GM12864 (cell line): Measurements from ENCODE around the gene P2RX5.

Source experiments
- DNase-seq: peaks from one replicate; pipeline ENCODE4 v3.0.0-alpha.2; 2011; ENCODE audit warnings: low read depth
- H3K4me3 ChIP-seq: 2 replicates; pipeline ENCODE4 v1.5.1; 2011; ENCODE audit warnings: mild to moderate bottlenecking, low read depth, low read length, control low read depth
- TF ChIP-seq, protein P1 (sequence below): IDR thresholded peaks from 2 replicates; pipeline ENCODE4 v1.5.1; 2011; ENCODE audit warnings: low read depth, mild to moderate bottlenecking, moderate library complexity, low read length, control low read depth, inconsistent platforms; ENCODE audit errors: missing control alignments

The P2RX5 gene

DNA sequence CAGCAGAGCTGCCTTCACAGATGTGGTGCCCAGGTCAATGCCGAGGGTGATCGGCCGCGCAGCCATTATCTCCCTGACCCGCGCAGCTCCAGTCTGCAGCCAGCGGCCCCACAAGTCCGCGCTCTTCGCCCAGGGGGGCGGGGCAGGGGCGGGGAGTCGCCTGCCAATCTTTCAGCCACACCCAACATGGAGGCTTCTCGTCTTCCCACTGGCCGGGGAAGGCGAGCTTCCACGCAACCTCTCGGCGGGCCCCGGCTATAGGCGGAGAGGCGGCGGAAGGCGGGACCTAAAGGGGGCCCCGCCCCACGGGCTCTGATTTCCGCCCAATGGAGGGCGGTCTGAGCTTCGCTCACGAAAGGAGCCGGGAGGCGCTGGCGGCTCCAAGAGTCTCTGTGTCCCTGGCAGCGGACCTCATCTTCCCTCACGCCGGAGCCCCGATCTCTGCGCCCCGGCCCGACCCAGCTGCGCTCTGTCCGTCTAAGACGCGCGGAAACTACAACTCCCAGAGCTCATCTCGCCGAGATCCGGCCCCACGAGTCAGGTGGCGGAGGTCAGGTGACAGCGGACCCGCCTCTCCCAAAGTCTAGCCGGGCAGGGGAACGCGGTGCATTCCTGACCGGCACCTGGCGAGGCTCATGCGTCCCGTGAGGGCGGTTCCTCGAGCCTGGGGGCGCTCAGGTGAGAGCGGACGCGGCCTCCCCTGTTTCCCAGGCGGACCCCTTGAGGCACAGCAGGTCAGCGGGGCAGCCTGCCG lies 59.6 kb downstream of the P2RX5 start, which contains the start of the genes CTNS and SHPK:
Gene CTNS, plus strand, starts transcription at position 607 of the 754 bp plus-strand sequence. CDS start 3,447 bp downstream, outside the sequence.
Gene SHPK, minus strand, starts transcription at position 97 of the 754 bp plus-strand sequence. Its CDS starts 31 bp downstream, at position 66.
- TF ChIP-seq, protein P1, sequence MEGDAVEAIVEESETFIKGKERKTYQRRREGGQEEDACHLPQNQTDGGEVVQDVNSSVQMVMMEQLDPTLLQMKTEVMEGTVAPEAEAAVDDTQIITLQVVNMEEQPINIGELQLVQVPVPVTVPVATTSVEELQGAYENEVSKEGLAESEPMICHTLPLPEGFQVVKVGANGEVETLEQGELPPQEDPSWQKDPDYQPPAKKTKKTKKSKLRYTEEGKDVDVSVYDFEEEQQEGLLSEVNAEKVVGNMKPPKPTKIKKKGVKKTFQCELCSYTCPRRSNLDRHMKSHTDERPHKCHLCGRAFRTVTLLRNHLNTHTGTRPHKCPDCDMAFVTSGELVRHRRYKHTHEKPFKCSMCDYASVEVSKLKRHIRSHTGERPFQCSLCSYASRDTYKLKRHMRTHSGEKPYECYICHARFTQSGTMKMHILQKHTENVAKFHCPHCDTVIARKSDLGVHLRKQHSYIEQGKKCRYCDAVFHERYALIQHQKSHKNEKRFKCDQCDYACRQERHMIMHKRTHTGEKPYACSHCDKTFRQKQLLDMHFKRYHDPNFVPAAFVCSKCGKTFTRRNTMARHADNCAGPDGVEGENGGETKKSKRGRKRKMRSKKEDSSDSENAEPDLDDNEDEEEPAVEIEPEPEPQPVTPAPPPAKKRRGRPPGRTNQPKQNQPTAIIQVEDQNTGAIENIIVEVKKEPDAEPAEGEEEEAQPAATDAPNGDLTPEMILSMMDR = no peak
- peak; percentile 84 for DNase-seq

DNA sequence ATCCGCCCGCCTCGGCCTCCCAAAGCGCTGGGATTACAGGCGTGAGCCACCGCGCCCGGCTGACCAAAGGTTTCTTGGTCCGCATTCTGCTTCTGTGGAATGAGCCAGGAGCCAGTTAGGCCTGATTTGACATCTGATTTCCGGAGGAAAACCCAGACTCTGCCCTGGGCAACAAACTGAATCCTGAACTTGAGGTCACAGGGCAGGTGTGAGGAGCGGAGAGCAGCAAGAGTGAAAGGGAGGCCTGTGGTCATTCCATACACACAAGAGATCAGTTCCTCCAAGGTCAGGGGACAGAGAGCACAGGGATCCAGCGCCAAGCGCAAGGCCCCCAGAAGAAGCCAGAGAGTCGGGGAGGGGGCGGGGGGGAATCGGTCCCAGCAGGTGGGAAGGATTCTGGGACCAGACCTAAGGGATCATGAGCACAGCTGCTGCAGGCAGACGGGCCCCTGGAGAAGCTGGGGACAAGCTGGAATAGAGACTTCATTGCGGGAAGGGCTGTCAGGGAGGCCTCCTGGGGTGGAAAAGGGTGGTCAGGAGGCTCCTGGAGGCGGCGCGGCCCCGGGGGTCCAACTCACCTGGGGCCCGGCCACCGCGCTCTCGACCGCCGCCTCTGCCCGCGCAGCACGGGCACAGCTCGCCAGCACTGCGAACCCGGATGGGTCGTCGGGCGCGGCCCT lies 60.3 kb downstream of the P2RX5 start:
- H3K4me3 ChIP-seq = peak overlapping the region; percentile 99
- no peak for DNase-seq
- TF ChIP-seq, protein P1 = peak; percentile 4

More for the DNA sequence above, 59.6 kb downstream of the P2RX5 start, which contains the start of the genes CTNS and SHPK:
- peak within 1 kb of the TSS; percentile 99 for H3K4me3 ChIP-seq

DNA sequence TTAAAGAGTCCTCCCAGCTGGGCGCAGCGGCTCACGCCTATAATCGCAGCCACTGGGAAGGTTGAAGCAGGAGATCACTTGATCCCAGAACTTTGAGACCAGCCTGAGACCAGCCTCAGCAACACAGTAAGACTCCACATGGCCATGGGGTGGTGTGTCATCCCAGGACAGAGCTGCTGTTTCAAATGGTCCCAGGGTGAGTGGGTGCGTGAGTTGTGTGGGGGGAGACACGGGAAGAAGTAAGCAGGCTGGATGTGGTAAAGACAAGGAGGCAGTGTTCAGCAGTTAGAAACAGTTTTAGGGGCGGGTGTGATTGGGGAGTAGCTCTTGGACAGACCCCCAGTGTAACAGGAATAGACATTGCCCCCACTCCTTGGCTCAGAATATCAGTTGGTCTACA lies 63.7 kb downstream of the P2RX5 start:
- DNase-seq = no peak
- TF ChIP-seq, protein P1 = no peak
- no peak overlapping the region for H3K4me3 ChIP-seq

DNA sequence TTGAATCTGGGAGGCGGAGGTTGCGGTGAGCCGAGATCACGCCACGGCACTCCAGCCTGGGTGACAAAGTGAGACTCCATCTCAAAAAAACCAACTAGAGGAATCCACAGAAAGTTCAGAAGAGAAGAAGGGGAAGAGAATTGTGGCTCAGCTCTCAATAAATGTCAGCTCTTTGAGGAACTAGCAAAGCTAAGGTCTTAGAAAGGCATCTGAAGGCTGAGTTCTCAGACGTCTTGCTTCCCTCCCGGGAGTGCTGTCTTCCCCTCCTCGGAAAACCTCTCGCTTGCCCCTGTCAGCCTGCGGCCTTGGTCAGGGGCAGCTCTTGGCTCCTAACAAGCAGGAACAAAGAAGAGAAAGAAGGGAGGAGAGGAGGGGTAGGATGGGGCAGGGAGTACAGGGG lies 65.2 kb downstream of the P2RX5 start:
- TF ChIP-seq, protein P1 = no peak
- no peak overlapping the region for H3K4me3 ChIP-seq
- no peak for DNase-seq

DNA sequence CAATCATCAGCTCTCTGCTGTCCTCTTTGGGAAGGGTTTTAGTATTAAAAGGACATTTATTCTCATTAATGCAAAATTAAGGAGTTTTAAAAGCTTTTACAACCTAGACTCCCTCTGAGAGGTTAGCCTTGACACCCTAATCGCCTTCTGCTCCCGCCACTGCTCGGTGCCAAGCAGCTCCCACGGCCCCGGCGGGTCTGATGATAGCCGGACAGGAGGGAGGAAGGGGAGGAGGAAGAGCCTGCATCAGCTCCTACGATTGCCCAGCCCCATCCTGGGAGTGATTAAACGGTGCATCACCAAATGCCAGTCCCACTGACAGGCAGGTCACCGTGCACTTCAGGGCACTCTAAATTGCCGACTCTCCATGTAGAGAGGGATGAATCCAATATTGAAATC lies 68.2 kb downstream of the P2RX5 start:
- TF ChIP-seq, protein P1 = no peak
- H3K4me3 ChIP-seq = no peak overlapping the region
- no peak for DNase-seq

DNA sequence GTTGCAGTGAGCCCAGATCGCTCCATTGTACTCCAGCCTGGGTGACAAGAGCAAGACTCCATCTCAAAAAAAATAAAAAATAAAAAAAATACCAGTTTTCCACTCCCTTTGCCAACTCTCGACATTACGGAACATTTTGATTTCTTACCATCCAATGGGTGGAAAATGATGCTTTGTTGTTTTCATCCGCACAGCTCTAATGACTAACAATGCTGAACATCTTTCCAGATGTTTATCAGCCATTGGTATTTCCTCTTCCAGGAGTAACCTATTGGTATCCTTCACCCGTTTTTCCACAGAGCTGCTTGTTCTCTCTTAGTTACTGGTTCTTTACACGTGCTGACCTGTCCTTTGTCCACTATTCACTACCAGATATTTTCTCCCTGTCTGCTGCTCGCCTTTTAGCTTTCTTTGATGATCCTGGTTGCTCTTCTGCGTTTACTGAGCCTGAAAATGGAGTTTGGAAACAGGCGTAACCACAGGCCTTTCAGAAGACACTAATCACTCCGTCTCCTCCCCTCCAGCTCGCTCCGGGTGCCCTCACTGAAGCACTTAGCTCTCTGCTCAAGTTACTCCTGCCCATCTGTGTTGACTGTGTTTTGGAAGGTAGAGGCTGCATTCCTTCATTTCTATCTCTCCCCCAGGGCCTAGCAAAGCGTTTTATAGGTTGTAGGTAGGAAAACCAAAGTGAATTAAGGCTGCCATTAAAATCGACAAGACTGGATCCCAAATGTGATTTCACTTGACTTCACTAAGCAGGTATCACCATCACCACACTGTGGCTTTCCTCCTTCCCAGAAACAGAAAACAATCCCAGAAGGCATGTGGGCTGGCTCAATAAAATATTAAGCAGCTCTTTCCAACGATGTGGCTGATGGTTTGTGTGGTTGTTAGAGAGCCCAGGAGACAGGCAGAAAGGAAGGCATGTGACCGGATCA lies 68.9 kb downstream of the P2RX5 start:
- no peak overlapping the region for H3K4me3 ChIP-seq
- DNase-seq = no peak
- TF ChIP-seq, protein P1 = no peak
